Measurements from ENCODE around the gene TOP2A.

- TF ChIP-seq, protein P1, sequence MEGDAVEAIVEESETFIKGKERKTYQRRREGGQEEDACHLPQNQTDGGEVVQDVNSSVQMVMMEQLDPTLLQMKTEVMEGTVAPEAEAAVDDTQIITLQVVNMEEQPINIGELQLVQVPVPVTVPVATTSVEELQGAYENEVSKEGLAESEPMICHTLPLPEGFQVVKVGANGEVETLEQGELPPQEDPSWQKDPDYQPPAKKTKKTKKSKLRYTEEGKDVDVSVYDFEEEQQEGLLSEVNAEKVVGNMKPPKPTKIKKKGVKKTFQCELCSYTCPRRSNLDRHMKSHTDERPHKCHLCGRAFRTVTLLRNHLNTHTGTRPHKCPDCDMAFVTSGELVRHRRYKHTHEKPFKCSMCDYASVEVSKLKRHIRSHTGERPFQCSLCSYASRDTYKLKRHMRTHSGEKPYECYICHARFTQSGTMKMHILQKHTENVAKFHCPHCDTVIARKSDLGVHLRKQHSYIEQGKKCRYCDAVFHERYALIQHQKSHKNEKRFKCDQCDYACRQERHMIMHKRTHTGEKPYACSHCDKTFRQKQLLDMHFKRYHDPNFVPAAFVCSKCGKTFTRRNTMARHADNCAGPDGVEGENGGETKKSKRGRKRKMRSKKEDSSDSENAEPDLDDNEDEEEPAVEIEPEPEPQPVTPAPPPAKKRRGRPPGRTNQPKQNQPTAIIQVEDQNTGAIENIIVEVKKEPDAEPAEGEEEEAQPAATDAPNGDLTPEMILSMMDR (IDR thresholded peaks at IDR 0.05 in 4 of 5, conservative IDR thresholded peaks at IDR 0.05 in 1 of 5): no peak
- no peak for TF ChIP-seq POLR2A (IDR thresholded peaks at IDR 0.05)
Measured at GRCh38 chr17:40436636-40437035, 18.9 kb upstream of the TOP2A start.
